GM12801 (cell line): ENCODE measurements around the gene SLC37A4.

Experiments
- CTCF ChIP-seq: IDR thresholded peaks from one replicate; pipeline ENCODE4 v1.5.1; 2011; ENCODE audit warnings: control low read depth; ENCODE audit not compliant: insufficient read length; ENCODE audit errors: extremely low read depth

Gene SLC37A4

GRCh38 chr11:119057000-119057769 is 26.5 kb upstream of the SLC37A4 start, which contains the start of gene HYOU1:
HYOU1 (minus strand) TSS chr11:119057205; CDS start chr11:119056160, 1,045 bp downstream.
- no peak for TF ChIP-seq CTCF

GRCh38 chr11:119056421-119056999 is 25.8 kb upstream of the SLC37A4 start:
- TF ChIP-seq CTCF: no peak

- no peak for TF ChIP-seq CTCF
These were observed 25.2 kb upstream of the SLC37A4 start for GRCh38 chr11:119055901-119056300.

- TF ChIP-seq CTCF: no peak
These were observed 23.7 kb upstream of the SLC37A4 start for GRCh38 chr11:119054418-119054817.

- no peak for TF ChIP-seq CTCF
These were observed 21.6 kb upstream of the SLC37A4 start for GRCh38 chr11:119052163-119052814.

GRCh38 chr11:119051440-119052162 is 20.9 kb upstream of the SLC37A4 start:
- no peak for TF ChIP-seq CTCF

GRCh38 chr11:119049081-119049480 is 18.4 kb upstream of the SLC37A4 start:
- no peak for TF ChIP-seq CTCF
